B cell (primary cell): ENCODE results near the gene DIAPH1.

Experiments used
- CTCF ChIP-seq: fragments of 200-600 bp; IDR thresholded peaks from one replicate; pipeline ENCODE4 v1.8.0; 2022; ENCODE audit warnings: antibody characterized with exemption, mild to moderate bottlenecking
- EZH2 ChIP-seq: IDR thresholded peaks from 2 replicates; pipeline ENCODE4 v1.6.1; 2012; ENCODE audit warnings: borderline replicate concordance, low read depth, mild to moderate bottlenecking, moderate library complexity, low read length; ENCODE audit not compliant: insufficient read depth, poor library complexity, severe bottlenecking

- TF ChIP-seq CTCF (no peak), EZH2 (no peak)
Observed at GRCh38 chr5:141477044-141477575, 141.7 kb downstream of the DIAPH1 start.
